IMR-90 (cell line): ENCODE results near the gene CD8A. TPM values are rescaled to one million over a fixed set of nuclear protein-coding genes. Genes with fewer than 3 reads are reported as not detected.

Source experiments
- ATAC-seq: fragments of 200-7000 bp; cut with Tn5 transposase; 2 replicates; pipeline ENCODE4 v1.9.1; 2020; ENCODE audit warnings: low read depth, mild to moderate bottlenecking, moderate library complexity
- BruUV-seq: library from RNA; stranded (reverse); fragments of 400-500 nt; replicated peaks from 2 replicates; lab custom pipeline; 2021; lab: Mats Ljungman, UMichigan
- CTCF ChIA-PET: fragments of 300-600 bp; formaldehyde crosslinking; extraction: SDS; loops from one replicate; lab custom pipeline; 2021; ENCODE audit warnings: antibody characterized with exemption; lab: Yijun Ruan, JAX
- POLR2A ChIA-PET: fragments of 300-600 bp; sonication (Branson Sonifier 250); formaldehyde crosslinking; loops from one replicate; lab custom pipeline; 2022; ENCODE audit warnings: antibody characterized with exemption; ENCODE audit not compliant: unreplicated experiment; lab: Charles Lee
- DNase-seq: peaks from one replicate; pipeline ENCODE4 v3.0.0; 2013
- H2AFZ ChIP-seq: replicated peaks from 2 replicates; pipeline ENCODE3; 2013; ENCODE audit warnings: low read length, mild to moderate bottlenecking; ENCODE audit not compliant: poor library complexity
- H2AK5ac ChIP-seq: 2 replicates; pipeline ENCODE4 v1.6.1; 2013; ENCODE audit warnings: low read depth, low read length, inconsistent platforms
- H2AK9ac ChIP-seq: replicated peaks from 2 replicates; pipeline ENCODE3; 2013; ENCODE audit warnings: mild to moderate bottlenecking, low read depth, low read length, moderate library complexity; ENCODE audit not compliant: poor library complexity
- H2BK120ac ChIP-seq: 2 replicates; pipeline ENCODE4 v1.6.1; 2013; ENCODE audit warnings: low read depth, low read length, inconsistent platforms
- H2BK15ac ChIP-seq: 3 replicates; pipeline ENCODE4 v1.6.1; 2013; ENCODE audit warnings: low read depth, low read length, inconsistent platforms
- H2BK20ac ChIP-seq: 2 replicates; pipeline ENCODE4 v1.6.1; 2013; ENCODE audit warnings: low read depth, mild to moderate bottlenecking, inconsistent platforms, low read length, moderate library complexity
- H2BK5ac ChIP-seq: 2 replicates; pipeline ENCODE4 v1.6.1; 2013; ENCODE audit warnings: mild to moderate bottlenecking, low read depth, low read length, inconsistent platforms; ENCODE audit not compliant: poor library complexity, severe bottlenecking
- H3K14ac ChIP-seq: replicated peaks from 2 replicates; pipeline ENCODE4 v1.6.1; 2013; ENCODE audit warnings: low read depth, low read length, inconsistent platforms
- H3K18ac ChIP-seq: 2 replicates; pipeline ENCODE4 v1.6.1; 2013; ENCODE audit warnings: low read depth, low read length, control low read depth
- H3K23ac ChIP-seq: 2 replicates; pipeline ENCODE4 v1.6.1; 2013; ENCODE audit warnings: low read depth, low read length, inconsistent platforms
- H3K27ac ChIP-seq: 2 replicates; pipeline ENCODE4 v1.5.1; 2013; ENCODE audit warnings: mild to moderate bottlenecking, control low read depth, low read length; ENCODE audit not compliant: insufficient read depth
- H3K27me3 ChIP-seq: 2 replicates; pipeline ENCODE4 v1.6.1; 2013; ENCODE audit warnings: low read length; ENCODE audit not compliant: control insufficient read depth, insufficient read depth
- H3K36me3 ChIP-seq: 2 replicates; pipeline ENCODE4 v1.6.1; 2013; ENCODE audit warnings: low read length, mixed read lengths; ENCODE audit not compliant: control insufficient read depth, insufficient read depth
- H3K4ac ChIP-seq: 2 replicates; pipeline ENCODE4 v1.6.1; 2013; ENCODE audit warnings: low read depth, low read length, inconsistent platforms
- H3K4me1 ChIP-seq: 2 replicates; pipeline ENCODE4 v1.6.1; 2013; ENCODE audit warnings: low read length, mixed read lengths; ENCODE audit not compliant: control insufficient read depth, insufficient read depth
- H3K4me2 ChIP-seq: 2 replicates; pipeline ENCODE4 v1.6.1; 2013; ENCODE audit warnings: low read depth, mild to moderate bottlenecking, control low read depth, low read length, moderate library complexity
- H3K4me3 ChIP-seq: 2 replicates; pipeline ENCODE4 v1.5.1; 2013; ENCODE audit warnings: low read depth, mild to moderate bottlenecking, control low read depth, low read length, moderate library complexity; ENCODE audit not compliant: insufficient read depth
- H3K56ac ChIP-seq: 2 replicates; pipeline ENCODE4 v1.6.1; 2013; ENCODE audit warnings: low read length, inconsistent platforms; ENCODE audit not compliant: insufficient read depth; ENCODE audit errors: extremely low read depth
- H3K79me1 ChIP-seq, 2 experiments: 2 replicates each; pipeline ENCODE4 v1.6.1; 2013; ENCODE audit warnings: low read length in 2 of 2, inconsistent platforms in 1 of 2, low read depth in 1 of 2
- H3K9ac ChIP-seq: 2 replicates; pipeline ENCODE4 v1.6.1; 2013; ENCODE audit warnings: low read depth, low read length, control low read depth
- H3K9me1 ChIP-seq: 2 replicates; pipeline ENCODE4 v1.6.1; 2013; ENCODE audit warnings: low read length, inconsistent platforms; ENCODE audit not compliant: insufficient read depth
- H3K9me3 ChIP-seq: 2 replicates; pipeline ENCODE4 v1.6.1; 2013; ENCODE audit warnings: low read length; ENCODE audit not compliant: control insufficient read depth, insufficient read depth
- H4K20me1 ChIP-seq: 2 replicates; pipeline ENCODE4 v1.6.1; 2013; ENCODE audit warnings: low read length, inconsistent platforms; ENCODE audit not compliant: insufficient read depth
- H4K5ac ChIP-seq: 2 replicates; pipeline ENCODE4 v1.6.1; 2013; ENCODE audit warnings: mild to moderate bottlenecking, low read depth, low read length, control low read depth
- H4K8ac ChIP-seq, 2 experiments: 2 replicates each; pipeline ENCODE4 v1.6.1; 2013; ENCODE audit warnings: low read depth in 2 of 2, low read length in 2 of 2, control low read depth in 1 of 2, inconsistent platforms in 1 of 2
- H4K91ac ChIP-seq: 2 replicates; pipeline ENCODE4 v1.6.1; 2013; ENCODE audit warnings: low read depth, low read length, inconsistent platforms; ENCODE audit not compliant: insufficient read depth
- MAZ ChIP-seq: IDR thresholded peaks from 2 replicates; pipeline ENCODE4 v1.6.1; 2012; ENCODE audit warnings: low read depth, mild to moderate bottlenecking, low read length, improper control_type of control experiment, moderate library complexity, borderline replicate concordance
- MXI1 ChIP-seq: IDR thresholded peaks from 2 replicates; pipeline ENCODE4 v1.6.1; 2012; ENCODE audit warnings: low read depth, mild to moderate bottlenecking, low read length, moderate library complexity, borderline replicate concordance
- SMC3 ChIP-seq: fragments of 150-350 bp; IDR thresholded peaks from 2 replicates; pipeline ENCODE4 v1.6.1; 2016; ENCODE audit warnings: low read depth, mild to moderate bottlenecking, antibody characterized with exemption, low read length, moderate library complexity
- WGBS, 2 experiments: methylation state at CpG; one replicate each; pipeline versions ENCODE4 v1.1.5 to v1.1.7; 2013; ENCODE audit warnings: missing lambda C conversion rate in 2 of 2; ENCODE audit not compliant: insufficient read length in 1 of 2; ENCODE audit errors: extremely low coverage in 2 of 2; 5-methylcytosine and 5-hydroxymethylcytosine counted together
- dilution Hi-C: fragments of 300-500 bp; cut with HindIII; formaldehyde crosslinking; loops from one replicate; pipeline ENCODE4 v1.14.3; 2018; ENCODE audit warnings: low sequenced_read_pairs; ENCODE audit not compliant: unreplicated experiment
- in situ Hi-C: fragments of 300-500 bp; cut with MboI; formaldehyde crosslinking; loops from 3 replicates; pipeline ENCODE4 v1.14.3; 2019; ENCODE audit warnings: low sequenced_read_pairs, inconsistent platforms, mixed read lengths
- intact Hi-C: fragments of 100-400 bp; cut with micrococcal nuclease; formaldehyde crosslinking; loops from 2 replicates; pipeline ENCODE4 v1.10.0; 2022
- polyA plus RNA-seq, 3 experiments: library from polyadenylated mRNA; depleted of rRNA; stranded (reverse); fragments of >200 nt; gene quantifications; 2 replicates each; pipeline ENCODE4 v1.2.3, GENCODE V29; 2012; ENCODE audit warnings: low replicate concordance in 1 of 3
- total RNA-seq: library from RNA; depleted of rRNA; stranded (reverse); fragments of >200 nt; gene quantifications from 2 replicates; pipeline ENCODE4 v1.2.3, GENCODE V29; 2012

The CD8A gene
- total and polyA plus RNA-seq, 2 of the 4 experiments (the other 2 are of a cell fraction), result not detected

DNA sequence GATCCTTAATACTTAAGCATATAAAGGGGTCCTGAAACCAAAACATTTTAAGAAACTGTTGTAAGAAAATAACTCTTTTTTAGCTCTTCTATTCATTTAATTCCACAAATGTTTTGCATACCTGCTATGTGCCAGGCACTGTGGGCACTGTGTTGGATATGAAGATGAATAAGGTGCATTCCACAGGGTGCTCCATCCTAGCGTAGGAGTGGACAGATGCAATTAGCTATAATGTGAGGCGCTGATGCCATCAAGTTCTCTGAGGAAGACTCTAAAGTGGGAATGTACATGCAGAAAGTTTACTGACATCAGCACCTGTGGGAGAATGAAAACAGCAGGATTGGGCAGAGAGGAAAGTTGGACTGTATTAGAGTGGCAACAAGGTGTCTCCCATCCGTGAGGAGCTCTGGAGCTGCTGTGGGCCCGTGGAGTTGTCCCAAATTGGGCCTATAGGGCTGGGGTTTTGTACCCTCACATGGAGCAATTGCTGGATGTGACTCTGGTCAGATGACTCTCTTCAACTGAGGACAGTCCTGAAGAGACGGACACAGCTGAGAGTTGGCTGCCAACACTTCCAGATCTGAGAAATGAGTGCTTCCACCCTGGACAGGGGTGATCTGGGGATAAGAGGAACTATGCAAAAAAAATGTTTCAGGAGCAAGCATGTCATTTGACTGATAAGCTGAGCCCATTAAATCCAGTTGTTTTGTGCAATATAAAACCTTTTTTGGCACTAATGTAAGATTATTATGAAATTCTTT, 22.3 kb downstream of the CD8A start:
- Histone ChIP-seq H4K5ac (no peak overlapping the region), H3K18ac (no peak overlapping the region), H3K4me1 (no peaks in the 10 kb centered on the region), H2BK120ac (no peak overlapping the region), H2BK5ac (no peak overlapping the region), H3K27ac (no peak overlapping the region), H3K56ac (no peak overlapping the region), H2AFZ (no peak overlapping the region), H2BK15ac (no peak overlapping the region), H2AK5ac (no peak overlapping the region), H3K4me3 (no peak overlapping the region), H4K91ac (no peak overlapping the region), H3K4me2 (no peak overlapping the region), H3K79me1 (0 out of 4 replicates have a peak, but pooled peaks cover 0 to 2% of the 10 kb centered on the region in 2 experiments), H3K4ac (no peak overlapping the region), H3K27me3 (no peaks in the 10 kb centered on the region), H4K20me1 (peaks cover 3% of the 10 kb centered on the region; the same call in 1 of the 2 replicates), H2BK20ac (no peak overlapping the region), H2AK9ac (no peak overlapping the region), H3K23ac (no peak overlapping the region), H3K14ac (no peak overlapping the region), H3K9me3 (no peaks in the 10 kb centered on the region), H4K8ac (no peak overlapping the region), H3K36me3 (peaks cover 20% of the 10 kb centered on the region), H3K9me1 (no peaks in the 10 kb centered on the region), H3K9ac (no peak overlapping the region)
- dilution Hi-C loops (no loop called here), intact Hi-C loops (no loop called here), in situ Hi-C loops (no loop called here)
- no peak for DNase-seq
- no peak for TF ChIP-seq MXI1
- no peak for TF ChIP-seq SMC3
- TF ChIP-seq MAZ, result no peak
- CTCF ChIA-PET, result interaction anchor here (1.1 kb wide), 1 partner anchor 40 kb away, joined by 4 read pairs; no protein-coding TSS in a partner anchor
- no peak for ATAC-seq
- no TSS peak for BruUV-seq
- POLR2A ChIA-PET, result no interaction called here
- WGBS, 2 experiments, result 89% methylated on average over 3 of the region's 5 CpGs; no CpG with 5 or more reads in 1 of the 2 experiments
